GM20431 (cell line): ENCODE measurements around the gene SYNGR1.
"Not testable (repeated sequence)": the region's sequence is repeated elsewhere in the genome, so short reads cannot be mapped to it uniquely, and the experiment has no call there.

Experiments
- in situ Hi-C: fragments of 300-500 bp; cut with MseI, MboI; formaldehyde crosslinking; loops from one replicate; pipeline ENCODE4 v1.15.0; 2020; ENCODE audit warnings: low sequenced_read_pairs; ENCODE audit not compliant: unreplicated experiment

SYNGR1 gene

DNA sequence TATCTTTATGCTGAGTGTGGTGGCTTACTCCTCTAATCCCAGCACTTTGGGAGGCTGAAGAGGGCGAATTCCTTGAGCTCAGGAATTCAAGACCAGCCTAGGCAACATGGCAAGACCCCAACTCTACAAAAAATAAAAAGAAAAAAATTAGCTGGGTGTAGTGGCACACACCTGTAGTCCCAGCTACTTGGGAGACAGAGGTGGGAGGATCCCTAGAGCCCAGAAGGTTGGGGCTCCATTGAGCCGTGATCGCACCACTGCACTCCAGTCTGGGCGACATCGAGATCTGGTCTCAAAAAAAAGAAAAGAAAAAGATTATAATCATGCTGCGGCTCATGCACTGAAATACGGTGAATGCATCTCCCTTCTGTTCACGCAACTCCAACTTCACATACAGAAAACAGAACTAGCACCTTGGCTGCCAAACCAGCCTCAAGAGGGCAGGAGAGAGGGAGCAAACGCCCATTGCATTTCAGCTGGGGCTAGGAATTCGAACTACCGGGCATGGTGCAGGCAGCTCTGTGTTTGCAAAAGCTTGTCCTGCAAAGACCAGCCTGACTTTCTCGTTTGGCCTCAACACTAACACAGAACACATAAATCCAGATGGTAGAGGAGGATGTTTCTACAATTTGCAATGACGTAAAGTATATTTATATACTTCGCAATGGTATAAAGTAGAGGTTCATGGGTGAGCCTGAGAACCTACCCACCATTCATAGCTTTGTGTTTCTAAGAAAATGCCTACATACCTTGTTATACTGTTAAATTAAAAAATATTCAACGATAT, 6.3 kb upstream of the SYNGR1 start:
- in situ Hi-C loops: loop anchor here (25.0 kb wide), 1 partner anchor 169 kb away; the partner anchor contains the start of genes ATF4 and MIEF1

DNA sequence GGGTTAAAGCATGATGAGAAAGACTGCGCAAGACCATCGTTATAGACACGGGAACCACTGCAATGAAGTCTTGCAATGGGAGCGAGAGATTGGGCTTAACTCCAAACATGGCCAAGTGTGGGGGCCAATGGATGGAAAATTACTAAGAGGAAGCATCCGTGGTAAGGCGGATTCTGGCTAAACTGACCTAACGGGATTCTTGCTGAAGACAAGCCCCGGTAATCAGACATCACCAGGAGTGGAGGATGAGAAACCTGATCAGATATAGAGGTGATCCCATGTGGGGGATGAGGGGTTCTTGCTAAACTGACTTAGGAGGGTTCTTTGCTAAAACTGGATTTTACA, 5.8 kb upstream of the SYNGR1 start:
- in situ Hi-C loops: loop anchor here (25.0 kb wide), 1 partner anchor 168 kb away; the partner anchor contains the start of genes ATF4 and MIEF1

GRCh38 chr22:39345231-39345630, 4.6 kb upstream of the SYNGR1 start:
- in situ Hi-C loops: loop anchor here (25.0 kb wide), 1 partner anchor 167 kb away; the partner anchor contains the start of genes ATF4 and MIEF1

GRCh38 chr22:39348909-39349505, 784 bp upstream of the SYNGR1 start:
- in situ Hi-C loops: loop anchor here (25.0 kb wide), 1 partner anchor 163 kb away; the partner anchor contains the start of genes ATF4 and MIEF1

DNA sequence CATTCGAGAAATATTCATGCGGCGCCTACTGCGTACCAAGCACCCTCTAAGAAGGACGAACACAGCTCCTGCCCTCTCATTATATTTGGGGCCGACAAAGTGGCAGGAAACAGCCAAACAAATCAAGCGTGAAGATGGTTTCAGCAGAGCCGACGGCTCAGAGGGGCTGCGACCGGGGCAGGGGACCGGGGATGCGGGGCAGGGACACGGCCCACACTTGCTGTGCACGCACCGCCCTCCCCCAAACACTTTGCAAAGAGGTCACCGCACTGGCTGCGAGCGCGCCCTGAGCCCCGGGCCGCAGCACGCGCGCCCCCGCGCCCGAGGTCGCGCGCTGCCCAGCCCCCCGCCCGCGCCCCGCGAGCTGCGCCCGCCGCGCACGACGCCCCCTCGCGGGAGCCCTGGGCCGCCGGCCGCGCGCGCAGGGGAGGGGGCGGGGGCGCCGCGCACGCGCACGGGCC, 255 bp upstream of the SYNGR1 start:
- in situ Hi-C loops: loop anchor here (25.0 kb wide), 1 partner anchor 163 kb away; the partner anchor contains the start of genes ATF4 and MIEF1

- in situ Hi-C loops: no loop called here
These were observed 1.2 kb downstream of the SYNGR1 start for GRCh38 chr22:39350757-39351688.

GRCh38 chr22:39351689-39352214, 2.0 kb downstream of the SYNGR1 start:
- in situ Hi-C loops: no loop called here

- in situ Hi-C loops: no loop called here
These were observed 2.6 kb downstream of the SYNGR1 start for GRCh38 chr22:39352306-39352891.

GRCh38 chr22:39353346-39353745, 3.6 kb downstream of the SYNGR1 start:
- in situ Hi-C loops: no loop called here

DNA sequence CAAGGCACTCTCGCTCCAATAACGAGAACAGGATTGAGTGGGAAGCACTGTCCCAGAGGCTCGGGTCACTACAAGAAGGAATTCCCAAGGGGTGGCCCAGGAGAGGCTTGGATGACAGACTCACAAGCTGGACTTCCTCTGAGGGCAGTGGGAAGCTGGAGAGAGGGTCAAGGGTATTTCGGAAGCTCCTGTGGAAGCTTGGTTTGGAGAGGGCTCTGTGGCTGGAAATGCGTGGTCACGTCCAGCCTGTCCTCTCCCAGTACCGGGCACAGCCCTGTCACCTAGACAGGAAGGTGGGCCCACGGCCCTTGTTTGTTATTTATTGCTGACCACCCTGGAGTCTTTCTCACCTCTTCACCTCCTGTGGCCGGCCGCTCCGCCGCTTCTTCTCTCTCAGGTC, 5.3 kb downstream of the SYNGR1 start:
- in situ Hi-C loops: no loop called here

- in situ Hi-C loops: not testable (repeated sequence)
These were observed 6.0 kb downstream of the SYNGR1 start for GRCh38 chr22:39355805-39356204.

- in situ Hi-C loops: no loop called here
These were observed 6.7 kb downstream of the SYNGR1 start for GRCh38 chr22:39356464-39356863.

GRCh38 chr22:39357110-39358108, 7.6 kb downstream of the SYNGR1 start:
- in situ Hi-C loops: not testable (repeated sequence)

DNA sequence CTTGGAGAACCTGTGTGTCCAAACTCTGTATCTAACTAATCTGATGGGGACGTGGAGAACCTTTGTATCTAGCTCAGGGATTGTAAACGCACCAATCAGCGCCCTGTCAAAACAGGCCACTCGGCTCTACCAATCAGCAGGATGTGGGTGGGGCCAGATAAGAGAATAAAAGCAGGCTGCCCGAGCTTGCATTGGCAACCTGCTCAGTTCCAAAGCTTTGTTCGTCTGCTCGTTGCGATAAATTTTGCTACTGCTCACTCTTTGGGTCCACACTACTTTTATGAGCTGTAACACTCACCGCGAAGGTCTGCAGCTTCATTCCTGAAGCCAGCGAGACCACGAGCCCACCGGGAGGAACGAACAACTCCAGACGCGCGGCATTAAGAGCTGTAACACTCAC, 8.4 kb downstream of the SYNGR1 start:
- in situ Hi-C loops: not testable (repeated sequence)

- in situ Hi-C loops: no loop called here
These were observed 9.9 kb downstream of the SYNGR1 start for GRCh38 chr22:39359659-39360195.

DNA sequence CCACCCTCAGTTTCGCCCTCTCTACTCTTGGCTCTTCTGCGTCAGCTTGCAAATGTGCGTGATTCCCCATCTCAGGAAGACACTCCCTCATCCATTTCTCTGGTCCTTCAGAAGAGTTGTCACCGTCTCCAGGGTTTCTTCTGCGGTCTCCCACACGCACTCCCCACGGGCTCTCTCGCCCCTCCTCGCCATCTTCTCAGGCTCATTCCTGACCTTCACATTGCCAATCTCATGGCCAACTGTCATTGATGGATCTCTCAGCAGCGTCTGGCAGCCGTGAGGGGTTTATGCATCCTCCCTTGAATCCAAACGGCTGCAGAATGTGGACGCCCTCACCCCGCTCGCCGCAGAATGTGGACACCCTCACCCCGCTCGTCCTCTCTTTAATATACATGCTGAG, 10.5 kb downstream of the SYNGR1 start:
- in situ Hi-C loops: no loop called here

GRCh38 chr22:39360674-39361413, 11.1 kb downstream of the SYNGR1 start:
- in situ Hi-C loops: no loop called here

DNA sequence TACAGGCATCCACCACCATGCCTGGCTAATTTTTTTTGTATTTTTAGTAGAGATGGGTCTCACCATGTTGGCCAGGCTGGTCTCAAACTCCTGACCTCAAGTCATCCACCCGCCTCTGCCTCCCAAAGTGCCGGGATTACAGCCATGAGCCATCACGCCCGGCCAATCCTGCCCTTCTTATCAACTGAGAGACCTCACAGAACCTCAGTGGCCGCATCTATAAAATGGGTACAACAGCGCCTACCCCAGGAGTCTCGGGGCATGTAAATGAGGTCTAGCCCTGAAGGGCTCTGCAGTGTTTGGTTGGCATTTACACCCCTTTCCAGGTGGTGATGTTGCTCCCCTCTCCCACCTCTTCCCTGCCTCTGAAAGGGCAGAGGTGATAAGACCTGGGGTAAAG, 11.7 kb downstream of the SYNGR1 start:
- in situ Hi-C loops: no loop called here
